Hematopoietic multipotent progenitor cell (in vitro differentiated cells): ENCODE results near the gene TF. TPM values are rescaled to one million over a fixed set of nuclear protein-coding genes. Genes with fewer than 3 reads are reported as not detected.
"Not testable (repeated sequence)": the region's sequence is repeated elsewhere in the genome, so short reads cannot be mapped to it uniquely, and the experiment has no call there.

Source experiments
- DNase-seq, 3 donors: peaks; one replicate each; pipeline ENCODE4 v3.0.0-alpha.2; 2011 to 2015; ENCODE audit warnings: low read depth in 2 of 3, low spot score in 2 of 3
- total RNA-seq: library from RNA; depleted of rRNA; stranded (reverse); fragments of >200 nt; gene quantifications from one replicate; pipeline ENCODE4 v1.2.3, GENCODE V29; 2012

TF gene
- total RNA-seq, 1 donor = under 0.01 TPM

- no peak for DNase-seq
These were observed 17.8 kb downstream of the TF start for GRCh38 chr3:133763797-133764683.

- DNase-seq = no peak
These were observed 19.1 kb downstream of the TF start for GRCh38 chr3:133765256-133765655.

- no peak for DNase-seq
These were observed 21.4 kb downstream of the TF start for GRCh38 chr3:133767607-133768006.

GRCh38 chr3:133769536-133769935 lies 23.3 kb downstream of the TF start:
- DNase-seq = no peak

- no peak for DNase-seq
These were observed 27.5 kb downstream of the TF start for GRCh38 chr3:133773732-133774131.

- DNase-seq = no peak
These were observed 29.1 kb downstream of the TF start for GRCh38 chr3:133775309-133775708.

- no peak for DNase-seq
These were observed 29.6 kb downstream of the TF start for GRCh38 chr3:133775835-133776234.

GRCh38 chr3:133776794-133777438 lies 30.7 kb downstream of the TF start:
- no peak for DNase-seq

- DNase-seq = no peak
These were observed 31.8 kb downstream of the TF start for GRCh38 chr3:133777807-133778568.

- no peak for DNase-seq
These were observed 33.5 kb downstream of the TF start for GRCh38 chr3:133779626-133780203.

- not testable (repeated sequence) for DNase-seq
These were observed 34.6 kb downstream of the TF start for GRCh38 chr3:133780756-133781155.

- DNase-seq = no peak
These were observed 35.4 kb downstream of the TF start for GRCh38 chr3:133781570-133781969.

- DNase-seq = no peak
These were observed 36.3 kb downstream of the TF start for GRCh38 chr3:133782454-133782853.

- no peak for DNase-seq
These were observed 37.6 kb downstream of the TF start for GRCh38 chr3:133783762-133784161.

GRCh38 chr3:133788024-133788423 lies 41.8 kb downstream of the TF start:
- DNase-seq = no peak

GRCh38 chr3:133792171-133792763 lies 46.1 kb downstream of the TF start:
- peak in 1 of 3 donors; percentile 12 for DNase-seq

- no peak for DNase-seq
These were observed 51.4 kb downstream of the TF start for GRCh38 chr3:133797396-133798105.

- peak in 1 of 3 donors; percentile 14 for DNase-seq
These were observed 53.8 kb downstream of the TF start for GRCh38 chr3:133799794-133800585.

- DNase-seq = no peak
These were observed 57.3 kb downstream of the TF start for GRCh38 chr3:133803469-133803868.
